ENCODE results near the gene USH2A.
A peak's percentile ranks its signal among the peaks of the same experiment; 100 is the strongest.

Gene USH2A

GRCh38 chr1:215603319-215603718, 819.9 kb downstream of the USH2A start:
- TF ChIP-seq CTCF (IDR thresholded peaks at IDR 0.05; ENCODE audit: low read length, missing control alignments) = no peak
- no peak for DNase-seq (ENCODE audit: low read depth)
- no peak overlapping the region for H3K4me3 ChIP-seq (replicated peaks; ENCODE audit: low read depth, low read length)

- no peak for TF ChIP-seq CTCF (IDR thresholded peaks at IDR 0.05; ENCODE audit: low read length, missing control alignments)
- DNase-seq (ENCODE audit: low read depth) = no peak
- no peak overlapping the region for H3K4me3 ChIP-seq (replicated peaks; ENCODE audit: low read depth, low read length)
Observed at GRCh38 chr1:215601276-215601675, 822.0 kb downstream of the USH2A start.

GRCh38 chr1:215600867-215601266, 822.4 kb downstream of the USH2A start:
- no peak overlapping the region for H3K4me3 ChIP-seq (replicated peaks; ENCODE audit: low read depth, low read length)
- DNase-seq (ENCODE audit: low read depth) = no peak
- TF ChIP-seq CTCF (IDR thresholded peaks at IDR 0.05; ENCODE audit: low read length, missing control alignments) = no peak

GRCh38 chr1:215600258-215600792, 822.9 kb downstream of the USH2A start:
- no peak for DNase-seq (ENCODE audit: low read depth)
- H3K4me3 ChIP-seq (replicated peaks; ENCODE audit: low read depth, low read length) = no peak overlapping the region
- TF ChIP-seq CTCF (IDR thresholded peaks at IDR 0.05; ENCODE audit: low read length, missing control alignments) = no peak

GRCh38 chr1:215599418-215600074, 823.7 kb downstream of the USH2A start:
- no peak for TF ChIP-seq CTCF (IDR thresholded peaks at IDR 0.05; ENCODE audit: low read length, missing control alignments)
- peak; percentile 61 for DNase-seq (ENCODE audit: low read depth)
- no peak overlapping the region for H3K4me3 ChIP-seq (replicated peaks; ENCODE audit: low read depth, low read length)

- no peak overlapping the region for H3K4me3 ChIP-seq (replicated peaks; ENCODE audit: low read depth, low read length)
- no peak for TF ChIP-seq CTCF (IDR thresholded peaks at IDR 0.05; ENCODE audit: low read length, missing control alignments)
- DNase-seq (ENCODE audit: low read depth) = no peak
Observed at GRCh38 chr1:215597961-215598360, 825.3 kb downstream of the USH2A start.

- no peak for TF ChIP-seq CTCF (IDR thresholded peaks at IDR 0.05; ENCODE audit: low read length, missing control alignments)
- DNase-seq (ENCODE audit: low read depth) = no peak
- no peak overlapping the region for H3K4me3 ChIP-seq (replicated peaks; ENCODE audit: low read depth, low read length)
Observed at GRCh38 chr1:215595231-215595630, 828.0 kb downstream of the USH2A start.

All from fibroblast of pulmonary artery (primary cell).